ENCODE data around the gene SLC18A3. TPM values are rescaled to one million over a fixed set of nuclear protein-coding genes. Genes with fewer than 3 reads are reported as not detected.

The SLC18A3 gene
- total RNA-seq, 2 donors from 2014 or later, result not detected

- Mint-ChIP-seq H3K36me3 (ENCODE audit: low read depth) (no peaks in the 10 kb centered on the region), H3K4me1 (peaks cover 15% of the 10 kb centered on the region), H3K4me3 (no peak overlapping the region), H3K9me3 (peaks cover 7% of the 10 kb centered on the region), H3K27me3 (ENCODE audit: insufficient read depth) (peaks cover 21% of the 10 kb centered on the region), H3K27ac (no peak overlapping the region)
- Histone ChIP-seq H3K4me3 (ENCODE audit: low read length) (no peak overlapping the region), H3K36me3 (ENCODE audit: control insufficient read depth, insufficient read depth, low read length) (no peaks in the 10 kb centered on the region), H3K4me1 (ENCODE audit: control insufficient read depth, insufficient read depth, low read length) (no peaks in the 10 kb centered on the region), H3K9ac (ENCODE audit: extremely low read depth, low read length, poor library complexity, severe bottlenecking) (no peak overlapping the region), H3K27ac (ENCODE audit: low read depth, low read length) (no peak overlapping the region), H3K9me3 (ENCODE audit: control insufficient read depth, low read length) (no peaks in the 10 kb centered on the region), H3K27me3 (ENCODE audit: control insufficient read depth, insufficient read depth, low read length, poor library complexity, severe bottlenecking) (no peaks in the 10 kb centered on the region)
- 78 to 92% methylated on average over 2 to 5 of the region's 5 CpGs for WGBS, 2 experiments (ENCODE audit: insufficient coverage in 1 of 2, insufficient read length in 1 of 2)
- peak; percentile 43 for DNase-seq
- TF ChIP-seq CTCF (conservative IDR thresholded peaks at IDR 0.05), result no peak
These were observed 44.1 kb downstream of the SLC18A3 start for GRCh38 chr10:49654036-49654693.

- no peak overlapping the region for H3K27ac Mint-ChIP-seq
- Histone ChIP-seq H3K36me3 (ENCODE audit: control insufficient read depth, insufficient read depth, low read length) (no peaks in the 10 kb centered on the region), H3K4me1 (ENCODE audit: control insufficient read depth, insufficient read depth, low read length) (no peaks in the 10 kb centered on the region), H3K4me3 (ENCODE audit: low read length) (no peak overlapping the region), H3K27ac (ENCODE audit: low read depth, low read length) (no peak overlapping the region), H3K9ac (ENCODE audit: extremely low read depth, low read length, poor library complexity, severe bottlenecking) (no peak overlapping the region), H3K9me3 (ENCODE audit: control insufficient read depth, low read length) (no peaks in the 10 kb centered on the region), H3K27me3 (ENCODE audit: control insufficient read depth, insufficient read depth, low read length, poor library complexity, severe bottlenecking) (no peaks in the 10 kb centered on the region)
- peaks cover 10% of the 10 kb centered on the region for H3K4me1 Mint-ChIP-seq
- 94 to 95% methylated on average over 18 of the region's 18 CpGs for whole genome bisulfite sequencing, 2 experiments (ENCODE audit: insufficient coverage in 1 of 2, insufficient read length in 1 of 2)
- TF ChIP-seq CTCF (conservative IDR thresholded peaks at IDR 0.05), result no peak
- peaks cover 14% of the 10 kb centered on the region for H3K9me3 Mint-ChIP-seq
- H3K4me3 Mint-ChIP-seq, result no peak overlapping the region
- H3K36me3 Mint-ChIP-seq (ENCODE audit: low read depth), result no peaks in the 10 kb centered on the region
- peaks cover 27% of the 10 kb centered on the region for H3K27me3 Mint-ChIP-seq (ENCODE audit: insufficient read depth)
- DNase-seq, result peak; percentile 28
These were observed 45.0 kb downstream of the SLC18A3 start for GRCh38 chr10:49655099-49655498.

GRCh38 chr10:49656845-49657493 lies 46.9 kb downstream of the SLC18A3 start:
- no peak for DNase-seq
- no peak overlapping the region for H3K4me3 ChIP-seq (ENCODE audit: low read length)
- no peak overlapping the region for H3K27ac ChIP-seq (ENCODE audit: low read depth, low read length)
- H3K36me3 ChIP-seq (ENCODE audit: control insufficient read depth, insufficient read depth, low read length), result no peaks in the 10 kb centered on the region
- H3K27me3 ChIP-seq (ENCODE audit: control insufficient read depth, insufficient read depth, low read length, poor library complexity, severe bottlenecking), result no peaks in the 10 kb centered on the region
- no peaks in the 10 kb centered on the region for H3K4me1 ChIP-seq (ENCODE audit: control insufficient read depth, insufficient read depth, low read length)
- no peaks in the 10 kb centered on the region for H3K9me3 ChIP-seq (ENCODE audit: control insufficient read depth, low read length)
- H3K27ac Mint-ChIP-seq, result no peak overlapping the region
- H3K27me3 Mint-ChIP-seq (ENCODE audit: insufficient read depth), result peaks cover 40% of the 10 kb centered on the region
- TF ChIP-seq CTCF (conservative IDR thresholded peaks at IDR 0.05), result no peak
- peaks cover 10% of the 10 kb centered on the region for H3K4me1 Mint-ChIP-seq
- H3K9ac ChIP-seq (ENCODE audit: extremely low read depth, low read length, poor library complexity, severe bottlenecking), result no peak overlapping the region
- no peak overlapping the region for H3K4me3 Mint-ChIP-seq
- H3K36me3 Mint-ChIP-seq (ENCODE audit: low read depth), result no peaks in the 10 kb centered on the region
- H3K9me3 Mint-ChIP-seq, result peaks cover 16% of the 10 kb centered on the region
- WGBS, 2 experiments (ENCODE audit: insufficient coverage in 1 of 2, insufficient read length in 1 of 2), result 88 to 98% methylated on average over 9 of the region's 9 CpGs

Data from endodermal cell (in vitro differentiated cells).